SK-N-SH (cell line): ENCODE results near the gene NKX3-2. TPM values are rescaled to one million over a fixed set of nuclear protein-coding genes. Genes with fewer than 3 reads are reported as not detected.

Source experiments
- CTCF ChIA-PET: fragments of 300-600, 350-600 bp; formaldehyde crosslinking; extraction: SDS; loops from one replicate; lab custom pipeline; 2021; lab: Yijun Ruan, JAX
- POLR2A ChIA-PET: fragments of 350-600 bp; sonication (Branson Sonifier 250); formaldehyde crosslinking; extraction: SDS; loops from one replicate; lab custom pipeline; 2020; ENCODE audit warnings: antibody characterized with exemption, inconsistent platforms; lab: Yijun Ruan, JAX
- DNase-seq: peaks from one replicate; pipeline ENCODE4 v3.0.0; 2012
- H2AFZ ChIP-seq: fragments of 200-600 bp; sonication (generic); 2 replicates; pipeline ENCODE4 v1.8.1; 2016; ENCODE audit warnings: antibody characterized with exemption, mild to moderate bottlenecking, low read depth
- H3F3A ChIP-seq: fragments of 200-600 bp; sonication (generic); replicated peaks from 2 replicates; pipeline ENCODE3; 2016; ENCODE audit warnings: antibody characterized with exemption, mild to moderate bottlenecking; ENCODE audit not compliant: insufficient read depth
- H3K27ac ChIP-seq, 2 experiments: fragments of 200-500 bp in 1 of 2; fragments of 200-600 bp in 1 of 2; sonication (Bioruptor generic) in 1 of 2; sonication (generic), shearing (Covaris generic) in 1 of 2; 2 replicates each; pipeline versions ENCODE4 v1.5.1 to v1.6.1; 2014 to 2016; ENCODE audit warnings: low read depth in 2 of 2, inconsistent platforms in 1 of 2, low read length in 1 of 2, mild to moderate bottlenecking in 1 of 2, mixed read lengths in 1 of 2
- H3K27me3 ChIP-seq: fragments of 200-600 bp; sonication (generic), shearing (Covaris generic); 2 replicates; pipeline ENCODE4 v1.6.1; 2016; ENCODE audit warnings: mixed run types; ENCODE audit not compliant: insufficient read depth
- H3K36me3 ChIP-seq, 2 experiments: fragments of 200-500 bp in 1 of 2; fragments of 200-600 bp in 1 of 2; sonication (Bioruptor generic) in 1 of 2; sonication (generic) in 1 of 2; replicated peaks in 1 of 2; 2 replicates each; pipeline versions ENCODE3 to v1.5.1; 2014 to 2016; ENCODE audit warnings: low read length in 1 of 2, mild to moderate bottlenecking in 1 of 2; ENCODE audit not compliant: insufficient read depth in 2 of 2, control insufficient read depth in 1 of 2
- H3K4me1 ChIP-seq, 2 experiments: fragments of 200-500 bp in 1 of 2; fragments of 200-600 bp in 1 of 2; sonication (Bioruptor generic) in 1 of 2; sonication (generic), shearing (Covaris generic) in 1 of 2; 2 replicates each; pipeline versions ENCODE4 v1.5.1 to v1.6.1; 2014 to 2016; ENCODE audit warnings: low read depth in 1 of 2, low read length in 1 of 2, mixed run types in 1 of 2; ENCODE audit not compliant: insufficient read depth in 2 of 2, control insufficient read depth in 1 of 2
- H3K4me2 ChIP-seq: fragments of 200-600 bp; sonication (generic), shearing (Covaris generic); 2 replicates; pipeline ENCODE4 v1.6.1; 2017; ENCODE audit warnings: mixed run types
- H3K4me3 ChIP-seq, 2 experiments: fragments of 200-500 bp in 1 of 2; fragments of 200-600 bp in 1 of 2; sonication (Bioruptor generic) in 1 of 2; sonication (generic), shearing (Covaris generic) in 1 of 2; 2 replicates each; pipeline versions ENCODE4 v1.5.1 to v1.8.1; 2014 to 2016; ENCODE audit warnings: low read depth in 2 of 2, inconsistent platforms in 1 of 2, low read length in 1 of 2, mild to moderate bottlenecking in 1 of 2, mixed read lengths in 1 of 2, moderate library complexity in 1 of 2
- H3K79me2 ChIP-seq: fragments of 200-600 bp; sonication (generic); 2 replicates; pipeline ENCODE4 v1.8.1; 2017; ENCODE audit warnings: mild to moderate bottlenecking; ENCODE audit not compliant: insufficient read depth
- H3K9ac ChIP-seq: fragments of 200-600 bp; sonication (generic); 2 replicates; pipeline ENCODE4 v1.6.1; 2017; ENCODE audit warnings: mixed run types
- H3K9me2 ChIP-seq: fragments of 200-600 bp; sonication (generic); 2 replicates; pipeline ENCODE4 v1.6.1; 2017; ENCODE audit warnings: mixed run types
- H3K9me3 ChIP-seq: fragments of 200-600 bp; sonication (generic); 2 replicates; pipeline ENCODE4 v1.6.1; 2017; ENCODE audit warnings: mixed run types, mild to moderate bottlenecking, moderate library complexity
- H4K20me1 ChIP-seq: fragments of 200-600 bp; sonication (generic); 2 replicates; pipeline ENCODE4 v1.6.1; 2017; ENCODE audit warnings: mild to moderate bottlenecking, mixed run types; ENCODE audit not compliant: insufficient read depth
- CTCF ChIP-seq: fragments of 200-600 bp; sonication (generic); IDR thresholded peaks from 2 replicates; pipeline ENCODE4 v1.6.1; 2017; ENCODE audit warnings: antibody characterized with exemption, mild to moderate bottlenecking, moderate library complexity
- EP300 ChIP-seq, 2 experiments: IDR thresholded peaks; 2 replicates each; pipeline versions ENCODE4 v1.4.0 to v1.6.1; 2012; ENCODE audit warnings: borderline replicate concordance in 1 of 2, low read depth in 1 of 2, low read length in 1 of 2
- FOSL2 ChIP-seq: IDR thresholded peaks from 2 replicates; pipeline ENCODE4 v1.4.0; 2012; ENCODE audit warnings: low read depth, mild to moderate bottlenecking, moderate library complexity, borderline replicate concordance
- FOXJ3 ChIP-seq: sonication (generic); formaldehyde crosslinking; IDR thresholded peaks from 2 replicates; pipeline ENCODE4 v1.5.1; 2020; ENCODE audit warnings: mild to moderate bottlenecking, missing genetic modification reagents
- GABPA ChIP-seq: IDR thresholded peaks from 2 replicates; pipeline ENCODE4 v1.4.0; 2012; ENCODE audit warnings: low read depth, mild to moderate bottlenecking
- JUND ChIP-seq: IDR thresholded peaks from 2 replicates; pipeline ENCODE4 v1.4.0; 2012
- MAX ChIP-seq: IDR thresholded peaks from 2 replicates; pipeline ENCODE4 v1.4.0; 2012; ENCODE audit warnings: low read depth
- MXI1 ChIP-seq: IDR thresholded peaks from 2 replicates; pipeline ENCODE4 v1.6.1; 2012; ENCODE audit warnings: mild to moderate bottlenecking, low read depth, low read length, improper control_type of control experiment
- POLR2AphosphoS5 ChIP-seq: IDR thresholded peaks from 2 replicates; pipeline ENCODE4 v1.6.1; 2012; ENCODE audit warnings: low read depth, low read length
- REST ChIP-seq: IDR thresholded peaks from 2 replicates; pipeline ENCODE4 v1.6.1; 2012; ENCODE audit warnings: mild to moderate bottlenecking, low read depth, low read length, moderate library complexity
- RFX5 ChIP-seq: IDR thresholded peaks from 2 replicates; pipeline ENCODE4 v1.6.1; 2012; ENCODE audit warnings: mild to moderate bottlenecking, improper control_type of control experiment, low read length
- RXRA ChIP-seq: IDR thresholded peaks from 2 replicates; pipeline ENCODE4 v1.4.0; 2012; ENCODE audit warnings: low read depth, mild to moderate bottlenecking, borderline replicate concordance
- SIN3A ChIP-seq: IDR thresholded peaks from 2 replicates; pipeline ENCODE4 v1.6.1; 2012; ENCODE audit warnings: low read depth, mild to moderate bottlenecking, low read length, moderate library complexity, borderline replicate concordance
- SMC3 ChIP-seq: IDR thresholded peaks from 2 replicates; pipeline ENCODE4 v1.6.1; 2012; ENCODE audit warnings: low read depth, low read length, improper control_type of control experiment
- TCF12 ChIP-seq: IDR thresholded peaks from 2 replicates; pipeline ENCODE4 v1.4.0; 2012
- USF1 ChIP-seq: IDR thresholded peaks from 2 replicates; pipeline ENCODE4 v1.4.0; 2012; ENCODE audit warnings: low read depth, borderline replicate concordance
- USF2 ChIP-seq: fragments of 150-350 bp; IDR thresholded peaks from 2 replicates; pipeline ENCODE4 v1.6.1; 2017; ENCODE audit warnings: antibody characterized with exemption, low read length, low read depth, borderline replicate concordance
- ZBTB33 ChIP-seq: IDR thresholded peaks from 2 replicates; pipeline ENCODE4 v1.4.0; 2012; ENCODE audit warnings: low read depth, borderline replicate concordance
- WGBS: methylation state at CpG from one replicate; pipeline ENCODE4 v1.1.6; 2017; ENCODE audit warnings: low lambda C conversion rate; 5-methylcytosine and 5-hydroxymethylcytosine counted together
- polyA plus RNA-seq, 3 experiments: library from polyadenylated mRNA; depleted of rRNA; stranded (reverse); fragments of >200 nt; gene quantifications; 2 replicates each; pipeline ENCODE4 v1.2.3, GENCODE V29; 2012

NKX3-2 gene
- polyA plus RNA-seq, 1 of the 3 experiments (the other 2 are of a cell fraction): 0.15 TPM

GRCh38 chr4:13590766-13591165 lies 46.5 kb upstream of the NKX3-2 start:
- 81% methylated on average over 2 of the region's 2 CpGs for WGBS
- no peak overlapping the region for H3K4me2 ChIP-seq
- no peaks in the 10 kb centered on the region for H3K9me2 ChIP-seq
- H3F3A ChIP-seq: peaks cover 3% of the 10 kb centered on the region
- TF ChIP-seq SMC3 (no peak), JUND (no peak), FOXJ3 (CRISPR knock-in tag) (no peak), TCF12 (no peak), SIN3A (no peak), ZBTB33 (no peak), RFX5 (no peak), REST (no peak), EP300 (IDR thresholded peaks at IDR 0.05; ENCODE audit: borderline replicate concordance in 1 of 2, low read depth in 1 of 2, low read length in 1 of 2) (no peak), USF2 (no peak), USF1 (no peak), FOSL2 (no peak), MXI1 (no peak), RXRA (no peak), POLR2AphosphoS5 (no peak), GABPA (no peak), MAX (no peak), CTCF (no peak)
- H3K27ac ChIP-seq: no peak overlapping the region
- H3K4me3 ChIP-seq: no peak overlapping the region
- POLR2A ChIA-PET: no interaction called here
- no peaks in the 10 kb centered on the region for H4K20me1 ChIP-seq
- no peak for DNase-seq
- CTCF ChIA-PET: no interaction called here
- no peaks in the 10 kb centered on the region; the same call in 1 of the 2 replicates for H3K79me2 ChIP-seq
- H3K9me3 ChIP-seq: no peaks in the 10 kb centered on the region
- no peaks in the 10 kb centered on the region; a peak in 1 of 4 replicates for H3K4me1 ChIP-seq
- peaks cover 88 to 92% of the 10 kb centered on the region in 2 experiments for H3K36me3 ChIP-seq
- H3K27me3 ChIP-seq: no peaks in the 10 kb centered on the region
- H2AFZ ChIP-seq: no peak overlapping the region
- H3K9ac ChIP-seq: no peak overlapping the region
